Natural killer cell (primary cell): Measurements from ENCODE around the gene SSNA1. TPM values are rescaled to one million over a fixed set of nuclear protein-coding genes. Genes with fewer than 3 reads are reported as not detected.

Experiments
- ATAC-seq, 3 donors: fragments of 150-1000 bp in 2 of 3; fragments of 200-7000 bp in 1 of 3; cut with Tn5 transposase; 1 replicate in 1 of 3; 2 replicates in 2 of 3; pipeline ENCODE4 v1.10.0; 2021; ENCODE audit warnings: mild to moderate bottlenecking in 2 of 3, moderate library complexity in 2 of 3
- DNase-seq, 2 donors: peaks; one replicate each; pipeline versions ENCODE4 v3.0.0 to v3.0.0-alpha.2; 2013 to 2021; ENCODE audit warnings: mixed read lengths in 1 of 2
- H3K27ac ChIP-seq: one replicate; pipeline ENCODE4 v1.5.1; 2013; ENCODE audit warnings: mild to moderate bottlenecking, low read length
- H3K27me3 ChIP-seq: one replicate; pipeline ENCODE4 v1.6.1; 2013; ENCODE audit warnings: low read length; ENCODE audit not compliant: control insufficient read depth, insufficient read depth
- H3K36me3 ChIP-seq: one replicate; pipeline ENCODE4 v1.6.1; 2013; ENCODE audit warnings: low read length; ENCODE audit not compliant: control insufficient read depth, insufficient read depth
- H3K4me1 ChIP-seq: one replicate; pipeline ENCODE4 v1.6.1; 2013; ENCODE audit warnings: low read length; ENCODE audit not compliant: control insufficient read depth, insufficient read depth
- H3K4me3 ChIP-seq: one replicate; pipeline ENCODE4 v1.5.1; 2013; ENCODE audit warnings: low read length
- H3K9me3 ChIP-seq: one replicate; pipeline ENCODE4 v1.6.1; 2013; ENCODE audit warnings: low read length; ENCODE audit not compliant: control insufficient read depth, insufficient read depth
- H3K27ac Mint-ChIP-seq, 2 donors: one replicate each; pipeline ENCODE4 v1.8.0; 2022; ENCODE audit warnings: mild to moderate bottlenecking in 2 of 2, mixed read lengths in 2 of 2, moderate library complexity in 1 of 2
- H3K27me3 Mint-ChIP-seq, 2 donors: one replicate each; pipeline ENCODE4 v1.8.0; 2022; ENCODE audit warnings: low read depth in 2 of 2, mixed read lengths in 2 of 2
- H3K36me3 Mint-ChIP-seq: one replicate; pipeline ENCODE4 v1.8.0; 2022; ENCODE audit warnings: mixed read lengths
- H3K4me1 Mint-ChIP-seq, 2 donors: one replicate each; pipeline ENCODE4 v1.8.0; 2022; ENCODE audit warnings: mixed read lengths in 2 of 2
- H3K4me3 Mint-ChIP-seq: one replicate; pipeline ENCODE4 v1.8.0; 2022; ENCODE audit warnings: mild to moderate bottlenecking, moderate library complexity, mixed read lengths
- H3K9me3 Mint-ChIP-seq, 2 donors: one replicate each; pipeline ENCODE4 v1.8.0; 2022; ENCODE audit warnings: mixed read lengths in 2 of 2
- CTCF ChIP-seq: fragments of 200-600 bp; IDR thresholded peaks from one replicate; pipeline ENCODE4 v1.8.0; 2022; ENCODE audit warnings: antibody characterized with exemption
- WGBS: methylation state at CpG from one replicate; pipeline ENCODE4 v1.1.7; 2013; ENCODE audit warnings: missing lambda C conversion rate; ENCODE audit not compliant: insufficient coverage; 5-methylcytosine and 5-hydroxymethylcytosine counted together
- intact Hi-C: fragments of 100-400 bp; cut with micrococcal nuclease; formaldehyde crosslinking; loops from one replicate; pipeline ENCODE4 v1.14.2; 2022
- total RNA-seq, 4 donors: library from RNA; stranded (reverse); fragments of 120-200 nt in 1 of 4; gene quantifications; one replicate each; pipeline versions ENCODE4 v1.2.3 to v1.2.4, GENCODE V29; 2013 to 2022

Gene SSNA1
- total RNA-seq, 3 donors from 2014 or later (not counting 1 experiment from before 2014, with no cell fraction given), result 45.1 to 53.5 (median 52.2) TPM

DNA sequence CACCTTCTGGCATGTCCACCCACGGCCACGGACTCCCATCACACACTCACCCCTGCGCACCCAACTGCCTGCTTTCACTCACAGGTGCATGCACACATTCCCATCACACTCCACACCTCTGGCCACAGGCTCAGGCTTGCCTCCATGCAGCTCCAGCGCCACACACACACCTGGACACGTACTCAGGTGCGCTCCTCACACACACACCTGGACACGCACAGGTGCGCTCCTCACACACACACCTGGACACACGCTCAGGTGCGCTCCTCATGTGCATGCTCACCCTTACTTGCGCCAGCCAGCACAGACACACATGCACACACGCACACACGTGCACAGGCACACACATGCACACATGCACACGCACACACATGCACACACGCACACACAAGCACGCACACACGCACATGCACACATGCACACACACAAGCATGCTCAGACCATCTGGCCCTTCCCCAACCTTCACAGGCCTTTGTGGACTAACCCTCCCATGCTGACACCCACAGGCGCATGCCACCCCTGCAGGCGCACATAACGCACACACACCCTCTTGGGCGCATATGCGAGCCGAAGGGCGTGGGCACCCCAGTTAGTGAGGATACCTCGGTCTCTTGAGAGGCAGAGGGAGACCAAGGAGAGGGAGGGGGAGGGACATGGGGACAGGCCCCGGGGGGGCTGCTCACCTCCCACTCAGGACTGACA is 41.2 kb upstream of the SSNA1 start:
- ATAC-seq, result no peak
- H3K27me3 ChIP-seq, result peaks cover 3% of the 10 kb centered on the region
- no peak for DNase-seq
- no peaks in the 10 kb centered on the region for H3K36me3 ChIP-seq
- Mint-ChIP-seq H3K4me3 (no peak overlapping the region), H3K4me1 (no peaks in the 10 kb centered on the region), H3K27me3 (peaks cover 0 to 11% of the 10 kb centered on the region in 2 donors), H3K27ac (no peak overlapping the region), H3K36me3 (no peaks in the 10 kb centered on the region), H3K9me3 (no peaks in the 10 kb centered on the region)
- H3K9me3 ChIP-seq, result no peaks in the 10 kb centered on the region
- no peak overlapping the region for H3K27ac ChIP-seq
- WGBS, result 86% methylated on average over 26 of the region's 26 CpGs
- H3K4me3 ChIP-seq, result no peak overlapping the region
- peaks cover 8% of the 10 kb centered on the region for H3K4me1 ChIP-seq
- intact Hi-C loops, result no loop called here
- no peak for TF ChIP-seq CTCF

DNA sequence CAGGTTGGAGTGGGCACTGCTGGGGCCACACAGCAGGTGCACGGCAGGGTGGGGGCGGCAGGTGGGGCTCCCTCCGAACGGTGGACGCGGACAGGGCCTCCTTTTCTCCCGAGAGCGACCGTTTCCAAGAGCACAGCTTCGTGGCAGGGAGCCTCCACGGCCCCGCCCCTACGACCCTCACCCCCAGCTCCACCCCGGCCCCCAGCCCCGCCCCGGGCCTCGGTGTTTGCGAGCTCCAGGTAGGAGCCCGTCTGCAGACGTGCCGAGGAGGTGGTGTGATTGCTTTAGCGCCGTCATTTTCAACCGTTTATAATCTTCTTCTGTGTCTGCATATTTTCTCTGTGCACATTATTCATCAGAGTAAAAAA is 40.7 kb upstream of the SSNA1 start:
- DNase-seq (no peak), ATAC-seq (no peak)
- H3K4me3 Mint-ChIP-seq, result no peak overlapping the region
- peaks cover 8% of the 10 kb centered on the region for H3K4me1 ChIP-seq
- peaks cover 0 to 8% of the 10 kb centered on the region in 2 donors for H3K27me3 Mint-ChIP-seq
- 33% methylated on average over 24 of the region's 24 CpGs for WGBS
- no peak for TF ChIP-seq CTCF
- no peaks in the 10 kb centered on the region for H3K36me3 ChIP-seq
- H3K27me3 ChIP-seq, result peaks cover under 1% of the 10 kb centered on the region
- H3K4me1 Mint-ChIP-seq, result no peaks in the 10 kb centered on the region
- no peak overlapping the region for H3K27ac ChIP-seq
- H3K27ac Mint-ChIP-seq, result no peak overlapping the region
- intact Hi-C loops, result no loop called here
- no peak overlapping the region for H3K4me3 ChIP-seq
- H3K9me3 ChIP-seq, result no peaks in the 10 kb centered on the region
- no peaks in the 10 kb centered on the region for H3K36me3 Mint-ChIP-seq
- no peaks in the 10 kb centered on the region for H3K9me3 Mint-ChIP-seq

GRCh38 chr9:137148242-137148641 is 40.2 kb upstream of the SSNA1 start:
- peaks cover 8% of the 10 kb centered on the region for H3K4me1 ChIP-seq
- H3K27me3 ChIP-seq, result no peaks in the 10 kb centered on the region
- no peaks in the 10 kb centered on the region for H3K36me3 Mint-ChIP-seq
- no peaks in the 10 kb centered on the region for H3K9me3 ChIP-seq
- intact Hi-C loops, result no loop called here
- H3K4me3 ChIP-seq, result no peak overlapping the region
- ATAC-seq, result no peak
- H3K36me3 ChIP-seq, result no peaks in the 10 kb centered on the region
- peaks cover 0 to 8% of the 10 kb centered on the region in 2 donors for H3K27me3 Mint-ChIP-seq
- WGBS, result 79% methylated on average over 27 of the region's 27 CpGs
- DNase-seq, result no peak
- H3K9me3 Mint-ChIP-seq, result no peaks in the 10 kb centered on the region
- TF ChIP-seq CTCF, result no peak
- no peak overlapping the region for H3K4me3 Mint-ChIP-seq
- no peak overlapping the region for H3K27ac Mint-ChIP-seq
- no peaks in the 10 kb centered on the region for H3K4me1 Mint-ChIP-seq
- no peak overlapping the region for H3K27ac ChIP-seq

DNA sequence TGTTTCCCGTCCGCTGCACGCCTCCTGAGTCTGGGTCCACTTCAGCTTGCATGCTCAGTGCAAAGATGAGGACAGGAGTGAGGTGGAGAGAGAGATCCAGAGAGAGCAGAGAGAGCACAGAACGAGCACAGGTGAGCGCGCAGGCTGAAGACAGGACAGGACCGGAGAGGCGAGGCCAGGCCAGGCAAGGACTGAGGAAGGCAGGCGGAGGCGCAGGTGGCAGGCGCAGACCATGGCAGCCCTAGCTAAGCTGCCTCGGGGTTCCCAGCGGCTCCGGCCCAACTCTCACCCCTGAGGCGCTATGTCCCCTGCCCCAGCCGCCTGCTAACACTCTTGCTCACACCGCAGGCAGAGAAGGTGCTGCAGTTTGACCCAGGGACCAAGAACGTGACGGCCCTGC is 39.8 kb upstream of the SSNA1 start:
- 90% methylated on average over 19 of the region's 19 CpGs for WGBS
- TF ChIP-seq CTCF, result no peak
- no peak overlapping the region for H3K4me3 Mint-ChIP-seq
- H3K27me3 ChIP-seq, result no peaks in the 10 kb centered on the region
- H3K27me3 Mint-ChIP-seq, result peaks cover 0 to 8% of the 10 kb centered on the region in 2 donors
- H3K27ac Mint-ChIP-seq, result no peak overlapping the region
- H3K9me3 ChIP-seq, result no peaks in the 10 kb centered on the region
- H3K4me1 Mint-ChIP-seq, result no peaks in the 10 kb centered on the region
- no peak for DNase-seq
- no peak for ATAC-seq
- H3K27ac ChIP-seq, result no peak overlapping the region
- intact Hi-C loops, result no loop called here
- H3K4me3 ChIP-seq, result no peak overlapping the region
- peaks cover 8% of the 10 kb centered on the region for H3K4me1 ChIP-seq
- H3K36me3 ChIP-seq, result no peaks in the 10 kb centered on the region
- no peaks in the 10 kb centered on the region for H3K36me3 Mint-ChIP-seq
- H3K9me3 Mint-ChIP-seq, result no peaks in the 10 kb centered on the region
